Prostate gland (tissue), 2 donors: ENCODE measurements around the gene PTPRM.

ENCODE experiments used
- CTCF ChIP-seq, 4 experiments: fragments of 200-600 bp in 2 of 4; fragments of 450-650 bp in 2 of 4; sonication (generic) in 2 of 4; IDR thresholded peaks; 1 replicate in 3 of 4; 2 replicates in 1 of 4; pipeline ENCODE4 v1.5.1; 2016 to 2019; ENCODE audit warnings: antibody characterized with exemption in 4 of 4, mild to moderate bottlenecking in 2 of 4, moderate library complexity in 2 of 4
- POLR2A ChIP-seq: fragments of 450-650 bp; IDR thresholded peaks from one replicate; pipeline ENCODE4 v1.6.1; 2016; ENCODE audit warnings: antibody characterized with exemption, mild to moderate bottlenecking
- POLR2AphosphoS5 ChIP-seq: sonication (generic); formaldehyde crosslinking; IDR thresholded peaks from one replicate; pipeline ENCODE4 v1.6.1; 2017; ENCODE audit warnings: antibody characterized with exemption

- TF ChIP-seq CTCF (IDR thresholded peaks at IDR 0.05) (no peak), POLR2A (no peak), POLR2AphosphoS5 (no peak)
Observed at GRCh38 chr18:7561909-7562460, 5.1 kb upstream of the PTPRM start.
